ENCODE measurements around the gene ARL5C.
"Not testable (repeated sequence)": the region's sequence is repeated elsewhere in the genome, so short reads cannot be mapped to it uniquely, and the experiment has no call there.

Gene ARL5C

DNA sequence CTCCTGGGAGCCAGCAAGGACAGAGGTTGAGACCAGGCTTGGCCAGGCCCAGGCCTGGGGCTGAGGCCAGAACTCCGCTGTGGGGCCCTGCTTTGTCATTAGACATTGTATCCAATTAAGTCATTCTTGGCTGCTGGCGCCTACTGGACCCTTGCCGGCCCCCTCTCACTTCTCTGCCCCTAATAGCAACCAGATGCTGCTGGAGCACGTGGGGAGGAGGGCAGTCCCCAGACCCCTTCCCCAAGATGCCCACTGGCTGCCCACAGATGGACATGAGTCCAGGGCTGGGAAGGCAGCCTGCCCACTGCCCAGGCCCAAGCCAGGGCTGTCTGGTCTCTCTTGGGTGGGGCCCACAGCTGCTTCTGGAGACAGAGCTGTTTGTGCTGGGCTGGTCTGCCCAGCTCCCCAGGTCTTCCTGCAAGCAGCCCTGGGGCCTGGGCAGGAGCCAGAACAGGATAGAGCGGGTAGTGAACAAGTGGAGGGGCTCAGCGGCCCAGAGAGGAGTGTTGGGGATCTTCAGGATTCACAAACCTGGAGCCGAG, 22.3 kb downstream of the ARL5C start:
- no peaks in the 10 kb centered on the region for H3K27me3 Mint-ChIP-seq

DNA sequence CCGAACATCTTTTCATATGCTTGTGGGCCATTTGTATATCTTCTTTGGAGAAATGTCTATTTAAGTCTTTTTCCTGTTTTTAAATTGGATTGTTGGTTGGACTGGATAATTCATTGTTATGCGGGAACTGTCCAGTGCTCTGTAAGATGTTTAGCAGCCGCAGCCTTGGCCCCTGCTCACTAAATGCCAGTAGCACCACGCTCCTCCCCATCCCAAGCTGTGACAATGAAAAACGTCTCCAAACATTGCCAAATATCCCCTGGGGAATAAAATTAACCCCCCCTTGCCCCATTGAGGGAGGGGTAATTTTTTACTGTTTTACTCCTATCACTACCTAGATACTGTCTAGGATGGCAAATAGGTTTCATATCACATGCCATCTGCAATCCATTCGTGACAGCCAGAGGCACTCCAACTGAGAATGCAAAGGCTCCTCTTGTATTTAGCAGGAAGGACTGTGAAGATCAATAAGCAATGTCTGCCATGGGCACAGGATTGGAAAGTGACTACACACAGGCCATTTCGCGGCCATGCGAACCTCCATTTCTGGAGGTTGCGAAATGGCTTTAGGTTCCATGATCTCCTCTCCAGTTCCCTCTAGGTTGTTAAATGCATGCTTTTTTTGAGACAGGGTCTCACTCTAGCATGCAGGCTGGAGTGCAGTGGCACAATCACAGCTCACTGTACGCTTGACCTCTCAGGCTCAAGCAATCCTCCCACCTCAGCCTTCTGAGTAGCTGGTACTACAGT, 23.9 kb downstream of the ARL5C start:
- Mint-ChIP-seq H3K9me3 (no peaks in the 10 kb centered on the region), H3K4me1 (peaks cover 7% of the 10 kb centered on the region), H3K36me3 (no peaks in the 10 kb centered on the region), H3K4me3 (no peak overlapping the region), H3K27me3 (no peaks in the 10 kb centered on the region), H3K27ac (no peak overlapping the region)

More for the DNA sequence above, 22.3 kb downstream of the ARL5C start:
- no peaks in the 10 kb centered on the region for H3K9me3 Mint-ChIP-seq
- H3K4me3 Mint-ChIP-seq: no peak overlapping the region
- no peaks in the 10 kb centered on the region for H3K36me3 Mint-ChIP-seq
- no peak overlapping the region for H3K27ac Mint-ChIP-seq
- peaks cover 7% of the 10 kb centered on the region for H3K4me1 Mint-ChIP-seq

DNA sequence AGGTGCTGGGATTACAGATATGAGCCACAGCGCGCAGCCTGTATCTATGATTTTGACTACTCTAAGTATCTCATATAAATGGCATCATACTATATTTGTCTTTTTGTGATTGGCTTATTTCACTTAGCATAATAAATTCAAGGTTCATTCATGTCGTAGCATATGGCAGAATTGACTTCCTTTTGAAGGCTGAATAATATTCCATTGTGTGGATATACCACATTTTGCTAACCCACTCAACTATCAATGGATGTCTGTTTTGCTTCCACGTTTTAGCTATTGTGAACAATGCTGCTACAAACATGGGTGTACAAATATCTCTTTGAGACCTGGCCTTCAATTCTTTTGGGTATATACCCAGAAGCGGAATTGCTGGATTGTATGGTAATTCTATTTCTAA, 24.7 kb downstream of the ARL5C start:
- Mint-ChIP-seq H3K9me3 (no peaks in the 10 kb centered on the region), H3K27ac (no peak overlapping the region), H3K36me3 (peaks cover 4% of the 10 kb centered on the region), H3K27me3 (no peaks in the 10 kb centered on the region), H3K4me1 (peaks cover 7% of the 10 kb centered on the region), H3K4me3 (no peak overlapping the region)

DNA sequence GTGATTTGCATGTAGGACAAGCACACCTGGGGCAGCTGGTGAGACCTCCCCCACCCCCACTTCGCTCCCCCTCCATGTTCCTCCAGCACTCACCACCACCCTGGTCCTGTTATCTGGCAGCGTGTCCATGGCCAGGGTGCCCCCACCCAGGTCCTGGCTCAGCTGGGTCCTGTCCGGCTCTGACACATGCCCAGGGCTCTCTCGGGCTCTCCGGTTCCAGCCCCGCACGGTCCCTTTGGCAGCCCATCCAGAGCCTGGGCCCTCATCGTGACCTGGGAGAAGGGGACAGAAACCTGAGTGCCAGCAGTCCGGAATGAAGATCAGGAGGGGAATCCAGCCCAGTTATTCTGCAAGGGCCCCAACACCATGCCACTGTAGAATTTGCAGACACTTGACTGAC, 26.4 kb downstream of the ARL5C start:
- H3K27me3 Mint-ChIP-seq: no peaks in the 10 kb centered on the region
- H3K4me1 Mint-ChIP-seq: no peaks in the 10 kb centered on the region
- H3K27ac Mint-ChIP-seq: no peak overlapping the region
- H3K4me3 Mint-ChIP-seq: no peak overlapping the region
- H3K9me3 Mint-ChIP-seq: no peaks in the 10 kb centered on the region
- peaks cover 5% of the 10 kb centered on the region for H3K36me3 Mint-ChIP-seq

DNA sequence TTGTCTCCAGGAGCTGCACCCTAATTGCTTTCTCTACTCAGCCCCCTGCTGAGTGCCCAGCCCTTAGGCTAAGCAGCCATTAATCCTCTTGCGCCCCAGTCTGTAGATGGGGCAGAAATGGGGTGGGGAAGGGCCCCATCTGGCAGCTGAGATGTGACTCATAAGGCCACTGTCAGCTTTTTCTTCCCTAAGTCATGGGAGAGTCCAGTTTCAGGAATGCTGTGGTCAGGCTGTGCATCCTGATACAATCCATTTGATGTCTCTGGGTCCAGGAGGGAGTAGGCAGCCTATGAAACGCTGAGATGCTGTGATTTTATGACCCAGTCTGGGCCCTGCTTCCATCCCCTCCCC, 26.8 kb downstream of the ARL5C start:
- Mint-ChIP-seq H3K4me1 (no peaks in the 10 kb centered on the region), H3K27me3 (no peaks in the 10 kb centered on the region), H3K4me3 (no peak overlapping the region), H3K27ac (no peak overlapping the region), H3K36me3 (peaks cover 5% of the 10 kb centered on the region), H3K9me3 (no peaks in the 10 kb centered on the region)

DNA sequence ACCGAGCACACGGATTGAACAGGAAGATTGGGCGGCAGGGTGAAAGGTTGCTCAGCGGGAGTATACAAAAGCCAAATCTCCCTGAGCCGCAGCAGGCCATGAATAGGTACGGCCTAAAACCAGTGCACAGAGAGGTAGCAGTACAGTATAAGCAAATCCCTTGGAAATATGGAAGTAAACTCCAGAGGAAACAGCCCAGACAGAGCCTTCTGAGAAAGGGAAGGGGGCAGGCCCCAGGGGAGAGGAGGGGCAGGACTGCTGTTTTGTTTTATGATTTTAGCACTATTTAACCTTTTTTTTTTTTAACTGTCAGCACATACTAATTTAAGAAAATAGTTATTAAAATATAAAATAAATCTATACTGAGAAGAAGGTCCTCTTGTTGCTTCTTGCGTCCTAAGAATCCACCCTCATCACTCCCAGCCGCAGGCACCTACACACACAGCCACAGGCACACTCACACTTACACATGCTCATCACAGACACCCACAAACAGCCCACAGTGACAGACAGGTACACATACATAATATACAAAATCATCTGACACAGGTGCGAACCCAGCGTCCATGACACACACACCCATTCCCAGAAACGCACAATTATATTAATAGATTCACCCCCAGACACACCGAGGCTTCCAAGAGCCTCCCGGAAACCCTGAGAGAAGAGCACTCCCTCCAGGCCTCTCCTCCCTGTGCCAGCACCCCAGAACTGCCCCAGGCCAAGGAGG, 27.4 kb downstream of the ARL5C start:
- Mint-ChIP-seq H3K36me3 (peaks cover 5% of the 10 kb centered on the region), H3K27ac (no peak overlapping the region), H3K9me3 (no peaks in the 10 kb centered on the region), H3K4me3 (no peak overlapping the region), H3K27me3 (no peaks in the 10 kb centered on the region), H3K4me1 (no peaks in the 10 kb centered on the region)

DNA sequence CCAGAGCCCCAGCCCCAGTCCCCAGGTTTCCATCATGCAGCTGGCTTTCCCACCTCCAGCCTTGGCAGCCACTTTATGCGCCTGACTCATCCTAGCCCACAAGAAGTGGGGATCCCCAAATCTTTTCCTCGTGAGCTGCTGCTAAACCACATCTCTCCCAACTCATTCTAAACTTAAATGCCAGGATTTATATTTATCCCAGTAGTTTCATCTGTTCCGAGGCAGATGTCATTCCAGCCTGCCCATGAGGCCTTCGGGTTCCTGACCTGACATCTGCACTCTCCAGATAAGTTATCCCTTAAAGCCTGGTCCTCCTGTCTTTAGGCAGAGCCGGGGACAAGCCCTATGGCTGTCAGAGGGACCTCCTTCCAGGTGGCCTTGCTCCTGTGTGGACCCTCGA, 31.1 kb downstream of the ARL5C start:
- Mint-ChIP-seq H3K27me3 (no peaks in the 10 kb centered on the region), H3K36me3 (peaks cover 5% of the 10 kb centered on the region), H3K4me1 (no peaks in the 10 kb centered on the region), H3K9me3 (no peaks in the 10 kb centered on the region), H3K4me3 (no peak overlapping the region), H3K27ac (no peak overlapping the region)

DNA sequence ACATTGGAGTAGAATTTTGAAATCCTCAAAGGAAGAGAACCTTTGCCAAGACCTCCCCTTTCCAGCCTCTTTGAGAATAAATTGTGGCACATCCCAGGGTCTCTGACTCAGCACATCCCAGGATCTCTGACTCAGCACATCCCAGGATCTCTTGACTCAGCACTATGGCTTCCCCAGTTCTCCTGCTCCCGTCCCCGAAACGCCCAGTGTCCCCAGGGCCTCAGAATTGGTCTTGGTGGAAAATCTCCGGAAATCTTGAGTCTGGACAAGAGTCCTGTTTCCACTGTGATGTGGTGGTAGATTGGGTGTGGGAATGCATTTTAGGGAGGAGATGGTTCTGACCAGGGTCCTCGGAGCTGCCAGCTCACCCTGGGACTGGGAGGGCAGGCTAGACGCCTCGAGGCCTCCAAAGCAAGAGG, 33.8 kb downstream of the ARL5C start:
- no peak overlapping the region for H3K27ac Mint-ChIP-seq
- no peaks in the 10 kb centered on the region for H3K27me3 Mint-ChIP-seq
- no peaks in the 10 kb centered on the region for H3K9me3 Mint-ChIP-seq
- no peaks in the 10 kb centered on the region for H3K4me1 Mint-ChIP-seq
- H3K4me3 Mint-ChIP-seq: no peak overlapping the region
- H3K36me3 Mint-ChIP-seq: peaks cover 5% of the 10 kb centered on the region

DNA sequence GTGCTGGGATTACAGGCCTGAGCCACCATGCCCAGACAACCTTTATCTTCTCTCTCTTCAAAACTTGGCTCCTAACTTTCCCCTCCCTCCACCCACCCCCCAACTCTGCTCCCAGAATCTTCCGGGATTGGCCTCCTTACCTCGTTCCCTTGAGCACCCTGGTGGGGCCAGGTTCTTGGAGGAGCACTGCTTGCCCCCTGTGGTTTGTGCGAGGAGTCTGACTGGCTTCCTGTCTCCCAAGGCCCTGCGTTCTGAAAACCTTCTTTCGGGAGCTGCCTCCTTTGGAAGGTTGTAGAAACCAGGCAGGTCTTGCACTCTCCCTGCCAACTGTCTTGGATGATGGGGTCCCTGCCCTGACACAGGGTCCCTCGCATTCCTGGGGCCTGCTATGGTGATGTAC, 34.3 kb downstream of the ARL5C start:
- Mint-ChIP-seq H3K9me3 (no peaks in the 10 kb centered on the region), H3K27me3 (no peaks in the 10 kb centered on the region), H3K27ac (no peak overlapping the region), H3K36me3 (peaks cover 1% of the 10 kb centered on the region), H3K4me3 (no peak overlapping the region), H3K4me1 (no peaks in the 10 kb centered on the region)

DNA sequence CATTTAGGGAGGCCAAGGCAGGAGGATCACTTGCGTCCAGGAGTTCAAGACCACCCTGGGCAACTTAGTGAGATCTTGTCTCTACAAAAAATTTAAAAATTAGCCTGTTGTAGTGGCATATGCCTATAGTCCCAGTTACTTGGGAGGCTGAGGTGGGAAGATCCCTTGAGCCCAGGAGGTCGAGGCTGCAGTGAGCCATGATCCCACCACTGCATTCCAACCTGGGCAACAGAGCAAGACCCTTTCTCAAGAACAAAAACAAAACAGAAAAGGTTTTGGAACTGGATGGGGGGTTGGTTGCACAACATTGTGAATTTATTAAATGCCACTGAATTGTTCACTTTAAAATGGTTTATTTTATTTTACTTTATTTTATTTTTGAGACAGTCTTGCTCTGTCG, 35.8 kb downstream of the ARL5C start:
- no peak overlapping the region for H3K27ac Mint-ChIP-seq
- H3K4me3 Mint-ChIP-seq: no peak overlapping the region
- no peaks in the 10 kb centered on the region for H3K9me3 Mint-ChIP-seq
- no peaks in the 10 kb centered on the region for H3K27me3 Mint-ChIP-seq
- H3K4me1 Mint-ChIP-seq: no peaks in the 10 kb centered on the region
- H3K36me3 Mint-ChIP-seq: peaks cover 1% of the 10 kb centered on the region

DNA sequence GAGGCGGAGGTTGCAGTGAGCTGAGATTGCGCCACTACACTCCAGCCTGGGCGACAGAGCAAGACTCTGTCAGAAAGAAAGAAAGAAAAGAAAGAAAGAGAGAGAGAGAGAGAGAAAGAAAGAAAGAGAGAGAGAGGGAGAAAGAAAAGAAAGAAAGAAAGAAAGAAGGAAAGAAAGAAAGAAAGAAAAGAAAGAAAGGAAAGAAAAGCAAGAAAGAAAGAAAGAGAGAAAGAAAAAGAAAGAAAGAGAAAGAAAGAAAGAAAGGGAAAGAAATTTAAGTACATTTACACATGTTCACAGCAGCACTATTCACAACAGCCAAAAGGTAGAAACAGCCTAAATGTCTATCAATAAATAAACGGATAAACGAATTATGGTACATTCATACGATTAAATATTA, 36.4 kb downstream of the ARL5C start:
- H3K36me3 Mint-ChIP-seq, H3K4me3 Mint-ChIP-seq, H3K27ac Mint-ChIP-seq: not testable (repeated sequence)

DNA sequence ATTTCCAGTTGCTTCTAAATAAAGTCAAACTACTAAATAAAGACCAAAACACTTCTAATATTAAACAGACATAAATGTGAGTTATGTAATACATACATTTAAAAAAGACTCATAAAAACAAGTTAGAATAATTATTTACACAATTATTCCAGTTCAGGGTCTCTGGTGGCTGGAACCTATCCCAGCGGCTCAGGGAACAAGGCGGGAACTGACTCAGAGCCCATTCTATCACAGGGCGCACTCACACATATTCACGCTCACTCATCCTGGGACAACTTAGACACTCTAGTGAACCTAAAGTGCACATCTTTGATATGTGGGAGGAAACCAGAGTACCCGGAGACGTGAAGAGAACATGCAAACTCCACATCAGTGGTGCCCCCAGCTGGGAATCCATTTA, 39.5 kb downstream of the ARL5C start:
- H3K9me3 Mint-ChIP-seq: no peaks in the 10 kb centered on the region
- H3K4me1 Mint-ChIP-seq: no peaks in the 10 kb centered on the region
- H3K4me3 Mint-ChIP-seq: no peak overlapping the region
- H3K36me3 Mint-ChIP-seq: peaks cover 2% of the 10 kb centered on the region
- no peak overlapping the region for H3K27ac Mint-ChIP-seq
- H3K27me3 Mint-ChIP-seq: no peaks in the 10 kb centered on the region

More for the DNA sequence above, 36.4 kb downstream of the ARL5C start:
- H3K27me3 Mint-ChIP-seq, H3K9me3 Mint-ChIP-seq, H3K4me1 Mint-ChIP-seq: not testable (repeated sequence)

DNA sequence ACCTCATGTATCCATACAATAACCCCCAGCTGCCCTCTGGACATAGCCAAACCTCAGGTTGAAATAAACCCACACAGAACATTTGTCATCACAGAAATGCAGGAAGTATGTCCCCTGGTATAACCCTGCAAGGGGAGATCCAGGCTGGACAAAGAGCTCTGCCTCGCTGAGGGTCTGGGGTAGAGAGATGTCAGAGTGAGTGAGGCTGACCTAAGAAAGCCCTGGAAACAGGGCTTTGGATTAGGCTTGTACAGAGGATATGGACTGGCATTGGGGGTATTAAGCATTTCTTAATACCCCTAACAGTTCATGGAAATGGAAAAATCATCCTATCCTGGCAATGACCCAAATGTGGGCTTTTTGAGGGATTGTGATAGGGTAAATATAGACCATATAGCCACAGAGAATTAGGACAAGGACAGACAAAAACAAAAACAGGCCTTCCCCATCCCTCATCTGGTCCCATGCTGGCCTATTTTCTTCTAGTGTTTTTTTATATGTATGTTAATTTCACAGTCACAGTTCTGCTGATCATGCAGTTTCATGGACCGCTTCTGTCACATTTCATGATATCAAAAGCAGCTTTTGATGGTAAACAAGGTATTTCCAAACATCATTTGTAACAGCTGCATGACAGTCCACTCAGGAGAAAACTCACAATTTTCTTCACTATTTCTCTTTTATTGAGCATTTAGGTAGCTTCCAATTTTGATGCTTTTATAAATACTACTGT, 40.7 kb downstream of the ARL5C start:
- Mint-ChIP-seq H3K4me3 (no peak overlapping the region), H3K36me3 (peaks cover 2% of the 10 kb centered on the region), H3K9me3 (no peaks in the 10 kb centered on the region), H3K27me3 (no peaks in the 10 kb centered on the region), H3K4me1 (no peaks in the 10 kb centered on the region), H3K27ac (no peak overlapping the region)

DNA sequence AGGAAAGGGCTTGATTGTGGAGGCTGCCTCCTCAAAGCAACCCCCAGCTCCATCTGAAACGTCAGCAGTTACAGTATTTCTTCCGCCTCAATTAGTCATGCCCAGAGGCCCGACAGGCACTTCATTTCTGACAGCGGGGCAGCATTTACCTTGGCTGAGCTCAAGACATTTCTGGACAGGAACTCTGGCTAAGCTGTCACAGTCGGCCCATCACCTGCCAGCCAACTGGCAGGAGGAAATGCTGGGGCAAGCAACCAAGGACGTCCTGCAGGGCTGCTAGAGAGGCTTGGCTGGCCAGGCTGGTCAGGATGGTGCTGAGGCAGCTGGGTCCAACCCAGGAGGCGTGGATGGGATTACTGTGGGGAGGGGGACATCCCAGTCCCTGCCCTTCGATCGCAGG, 42.3 kb downstream of the ARL5C start:
- no peak overlapping the region for H3K27ac Mint-ChIP-seq
- no peaks in the 10 kb centered on the region for H3K27me3 Mint-ChIP-seq
- H3K9me3 Mint-ChIP-seq: no peaks in the 10 kb centered on the region
- no peak overlapping the region for H3K4me3 Mint-ChIP-seq
- H3K36me3 Mint-ChIP-seq: peaks cover 2% of the 10 kb centered on the region
- H3K4me1 Mint-ChIP-seq: peaks cover 1% of the 10 kb centered on the region

DNA sequence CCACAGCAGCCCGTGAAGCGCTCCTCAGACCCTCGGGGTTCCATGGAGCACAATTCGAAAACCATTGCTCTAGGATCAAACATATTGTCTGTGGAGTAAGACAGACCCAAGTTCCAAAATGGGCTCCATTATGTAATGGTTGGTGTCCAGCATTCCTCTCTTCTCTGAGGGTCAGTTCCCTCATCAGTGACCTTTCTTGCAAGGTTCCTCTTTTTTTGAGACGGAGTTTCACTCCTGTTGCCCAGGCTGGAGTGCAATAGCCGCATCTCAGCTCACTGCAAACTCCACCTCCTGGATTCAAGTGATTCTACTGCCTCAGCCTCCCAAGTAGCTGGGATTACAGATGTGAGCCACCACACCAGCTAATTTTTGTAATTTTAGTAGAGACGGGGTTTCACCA, 43.0 kb downstream of the ARL5C start:
- Mint-ChIP-seq H3K27me3 (no peaks in the 10 kb centered on the region), H3K9me3 (no peaks in the 10 kb centered on the region), H3K4me1 (peaks cover 5% of the 10 kb centered on the region), H3K27ac (no peak overlapping the region), H3K4me3 (no peak overlapping the region), H3K36me3 (peaks cover 2% of the 10 kb centered on the region)

DNA sequence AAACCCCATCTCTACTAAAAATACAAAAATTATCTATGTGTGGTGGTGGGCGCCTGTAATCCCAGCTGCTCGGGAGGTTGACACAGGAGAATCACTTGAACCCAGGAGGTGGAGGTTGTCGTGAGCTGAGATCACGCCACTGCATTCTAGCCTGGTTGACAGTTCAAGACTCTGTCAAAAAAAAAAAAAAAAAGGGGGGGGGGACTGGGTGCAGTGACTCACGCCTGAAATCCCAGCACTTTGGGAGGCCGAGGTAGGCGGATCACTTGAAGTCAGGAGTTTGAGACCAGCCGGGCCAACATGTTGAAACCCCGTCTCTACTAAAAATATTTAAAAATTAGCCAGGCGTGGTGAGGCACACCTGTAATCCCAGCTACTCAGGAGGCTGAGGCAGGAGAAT, 44.0 kb downstream of the ARL5C start:
- H3K27me3 Mint-ChIP-seq, H3K9me3 Mint-ChIP-seq, H3K36me3 Mint-ChIP-seq, H3K4me3 Mint-ChIP-seq, H3K27ac Mint-ChIP-seq, H3K4me1 Mint-ChIP-seq: not testable (repeated sequence)

Measured in activated naive CD4-positive, alpha-beta T cell treated with anti-CD3 and anti-CD28 coated beads, Interleukin-2, amount 50 U/mL, for 24 hours (primary cell).